HTR-8/SVneo (cell line): ENCODE data around the gene CCSER2.
"Not testable (repeated sequence)": the region's sequence is repeated elsewhere in the genome, so short reads cannot be mapped to it uniquely, and the experiment has no call there.

ENCODE experiments used
- DNase-seq: peaks from one replicate; pipeline ENCODE4 v3.0.0; 2011; ENCODE audit warnings: low spot score, mixed read lengths; ENCODE audit not compliant: insufficient read length
- FAIRE-seq: peaks from 2 replicates; lab custom pipeline; 2011; peaks lifted over from hg19 to GRCh38; lab: Jason Lieb, UNC

CCSER2 gene

DNA sequence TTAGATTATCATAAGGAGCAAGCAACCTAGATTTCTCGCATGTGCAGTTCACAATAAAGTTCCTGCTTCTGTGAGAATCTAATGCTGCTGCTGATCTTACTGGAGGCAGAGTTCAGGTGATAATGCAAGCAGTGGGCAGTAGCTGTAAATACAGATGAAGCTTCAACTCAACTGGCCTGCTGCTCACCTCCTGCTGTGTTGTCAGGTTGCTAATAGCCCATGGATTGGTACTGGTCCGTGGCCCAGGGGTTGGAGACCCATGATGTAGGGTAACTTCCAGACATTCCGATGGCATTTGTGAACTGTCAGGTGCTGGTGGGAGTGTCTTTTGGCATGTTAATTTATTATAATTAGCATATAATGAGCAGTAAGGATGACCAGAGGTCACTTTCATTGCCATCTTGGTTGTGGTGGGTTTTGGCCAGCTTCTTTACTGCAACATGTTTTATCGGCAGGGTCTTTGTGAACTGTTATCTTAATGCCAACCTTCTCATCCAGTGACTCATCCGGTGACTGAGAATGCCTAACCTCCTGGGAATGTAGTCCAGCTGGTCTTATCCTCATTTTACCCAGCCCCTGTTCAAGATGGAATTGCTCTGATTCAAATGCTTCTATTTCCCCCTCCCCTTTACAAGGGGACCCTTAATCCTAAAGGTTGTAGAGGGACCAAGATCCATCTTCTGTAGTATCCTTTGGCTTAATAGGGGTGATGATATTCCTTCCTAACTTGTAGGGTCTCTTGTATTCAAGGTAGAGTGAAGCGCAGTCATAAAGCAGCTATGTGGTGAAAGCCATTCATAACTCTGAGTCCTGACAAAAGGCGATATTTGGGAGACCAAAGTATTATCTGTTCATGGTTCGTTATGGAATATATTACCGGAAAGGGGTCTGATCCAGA, 165.8 kb downstream of the CCSER2 start:
- FAIRE-seq, result peak; percentile 23
- peak; percentile 48 for DNase-seq

DNA sequence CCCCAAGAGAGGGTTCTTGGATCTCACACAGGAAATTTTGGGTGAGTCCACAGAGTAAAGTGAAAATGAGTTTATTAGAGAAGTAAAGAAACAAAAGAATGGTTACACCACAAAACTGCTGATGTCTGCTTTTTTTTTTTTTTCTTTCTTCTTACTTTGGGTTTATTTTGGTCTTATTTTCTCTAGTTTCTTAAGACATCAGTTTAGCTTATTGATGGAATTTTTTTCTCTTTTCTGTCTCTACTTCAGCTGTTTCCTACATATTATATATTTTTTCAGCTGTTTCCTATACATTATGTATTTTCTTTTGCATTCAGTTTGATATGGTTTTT, 166.4 kb downstream of the CCSER2 start:
- DNase-seq, result no peak
- FAIRE-seq, result no peak

DNA sequence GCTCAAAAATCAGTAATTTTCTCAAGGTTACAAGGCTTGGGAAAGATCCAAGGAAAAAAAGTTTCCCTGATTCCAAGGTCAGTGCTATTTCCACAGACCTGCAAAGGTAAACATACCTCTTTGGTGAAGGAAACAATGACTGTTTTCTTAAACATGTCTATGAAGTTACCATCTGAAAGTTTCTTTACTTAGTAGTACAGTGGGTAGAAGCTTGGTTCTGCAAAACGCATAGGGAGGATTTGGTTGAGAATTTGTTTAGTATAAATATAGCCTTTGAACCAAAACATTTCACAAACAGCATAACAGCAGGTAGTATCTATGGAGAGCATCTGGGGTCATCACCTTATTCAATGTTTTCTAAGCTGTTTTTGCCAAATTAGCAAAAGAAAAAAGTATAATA, 169.6 kb downstream of the CCSER2 start:
- FAIRE-seq, result no peak
- no peak for DNase-seq

DNA sequence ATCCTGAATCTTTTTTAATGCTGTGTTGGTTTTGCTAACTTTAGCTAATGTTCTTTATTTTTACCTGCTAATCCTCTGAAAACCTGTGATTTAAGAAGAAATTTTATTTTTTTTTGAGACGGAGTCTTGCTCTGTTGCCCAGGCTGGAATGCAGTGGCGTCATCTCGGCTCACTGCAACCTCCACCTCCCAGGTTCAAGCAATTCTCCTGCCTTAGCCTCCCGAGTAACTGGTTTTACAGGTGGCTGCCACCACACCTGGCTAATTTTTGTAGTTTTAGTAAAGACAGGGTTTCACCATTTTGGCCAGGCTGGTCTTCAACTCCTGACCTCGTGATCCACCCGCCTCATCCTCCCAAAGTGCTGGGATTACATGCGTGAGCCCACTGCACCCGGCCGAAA, 170.7 kb downstream of the CCSER2 start:
- FAIRE-seq, DNase-seq: not testable (repeated sequence)

DNA sequence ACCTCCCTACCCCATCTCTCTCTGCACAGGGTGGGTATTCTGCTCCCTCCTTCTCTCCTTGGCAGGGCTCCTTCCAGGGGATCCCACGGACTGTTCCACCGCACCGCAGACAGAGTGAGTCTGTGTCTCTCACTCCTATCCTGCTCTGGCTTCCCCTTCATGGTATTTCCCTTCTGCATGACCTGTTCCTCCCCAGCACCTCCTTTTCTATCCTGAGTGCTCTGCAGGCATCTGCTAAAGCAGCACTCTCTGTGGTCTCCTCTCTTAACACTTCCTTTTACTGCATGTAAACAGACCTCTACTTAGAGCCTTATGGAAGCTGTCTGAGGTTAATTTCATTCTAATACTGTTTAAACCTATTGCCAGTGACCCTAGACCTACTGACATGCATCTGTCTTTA, 171.5 kb downstream of the CCSER2 start:
- no peak for FAIRE-seq
- no peak for DNase-seq

DNA sequence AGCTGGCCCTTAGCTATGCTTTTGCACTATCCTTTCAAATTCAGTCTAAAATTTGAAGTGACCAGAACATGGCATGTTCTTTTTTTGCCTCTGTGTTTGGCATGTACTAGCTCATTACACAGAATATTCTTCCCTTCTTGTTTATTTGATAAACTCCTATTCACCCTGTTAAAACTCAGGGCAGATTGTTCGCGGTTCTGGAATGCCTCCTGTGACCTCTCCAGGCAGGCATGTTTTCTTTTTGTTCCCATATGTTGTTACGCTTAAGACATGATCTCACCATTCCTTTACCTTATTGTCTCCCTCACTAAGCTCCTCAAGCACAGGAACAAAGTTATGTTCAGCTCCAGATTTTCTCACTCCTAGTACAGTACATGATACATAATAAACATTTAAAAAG, 181.7 kb downstream of the CCSER2 start:
- FAIRE-seq (no peak), DNase-seq (no peak)

DNA sequence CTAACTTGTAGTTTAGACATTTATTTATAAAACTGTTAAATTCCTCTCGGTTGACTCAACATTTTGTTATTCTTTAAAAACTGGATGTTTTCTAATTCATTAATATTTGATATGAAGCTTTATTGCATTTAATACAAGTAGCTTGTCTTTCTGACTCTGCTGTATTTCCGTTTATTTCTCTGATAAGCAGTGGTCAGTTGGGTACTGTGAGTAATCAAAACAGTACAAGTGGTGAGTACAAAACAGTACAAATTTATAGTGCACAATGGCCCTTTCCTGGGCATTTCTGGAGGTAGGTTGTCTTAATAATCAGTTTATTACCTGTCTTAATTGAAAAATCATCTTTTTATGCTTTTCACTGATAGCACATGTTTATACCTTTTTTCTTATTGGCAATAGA, 182.7 kb downstream of the CCSER2 start:
- no peak for FAIRE-seq
- DNase-seq, result no peak

DNA sequence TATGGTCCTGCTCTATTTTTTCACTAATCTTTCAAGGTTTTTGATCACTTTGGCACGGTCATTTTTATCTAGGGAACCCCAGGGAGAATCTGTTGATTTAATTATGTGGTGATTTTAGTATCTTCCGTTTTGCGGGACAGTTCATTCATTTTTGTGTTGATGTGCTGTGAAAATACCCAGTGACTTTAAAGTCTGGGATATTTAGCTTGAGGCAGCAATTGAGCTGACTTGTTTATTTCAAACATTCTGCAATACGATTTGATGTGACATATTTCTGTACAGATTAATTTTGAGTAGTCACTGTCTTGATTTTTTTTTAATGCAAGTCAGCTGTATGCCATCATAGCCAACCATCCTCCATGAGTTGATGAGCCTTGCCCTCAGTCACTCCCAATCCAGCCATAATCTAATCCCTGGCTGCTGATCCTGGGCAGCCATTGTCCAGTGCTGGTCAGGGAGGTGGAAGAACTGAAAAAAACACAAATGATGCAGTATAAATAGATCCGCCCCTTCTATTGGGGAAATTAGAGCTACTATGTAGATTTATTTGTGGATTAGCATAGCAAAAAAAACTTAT, 183.4 kb downstream of the CCSER2 start:
- no peak for FAIRE-seq
- no peak for DNase-seq

DNA sequence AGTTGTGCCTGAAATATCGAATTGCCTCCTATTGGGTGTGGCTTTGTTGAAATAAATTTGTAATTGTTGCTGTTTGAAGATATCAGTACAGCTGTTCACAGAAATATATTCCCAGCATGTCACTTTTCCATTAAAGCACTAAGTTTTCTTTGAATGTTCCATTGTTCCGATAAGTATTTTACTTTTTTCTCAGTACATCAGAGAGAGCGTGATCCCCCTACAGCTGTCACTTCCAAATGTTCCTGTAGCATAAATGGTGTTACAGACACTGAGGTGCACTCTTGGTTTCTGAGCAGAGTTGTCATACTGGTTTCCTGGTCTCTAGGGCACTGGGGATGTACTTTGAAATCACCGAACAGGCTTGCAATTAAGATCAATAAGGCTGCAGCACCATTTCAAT, 189.2 kb downstream of the CCSER2 start:
- DNase-seq, result no peak
- no peak for FAIRE-seq

DNA sequence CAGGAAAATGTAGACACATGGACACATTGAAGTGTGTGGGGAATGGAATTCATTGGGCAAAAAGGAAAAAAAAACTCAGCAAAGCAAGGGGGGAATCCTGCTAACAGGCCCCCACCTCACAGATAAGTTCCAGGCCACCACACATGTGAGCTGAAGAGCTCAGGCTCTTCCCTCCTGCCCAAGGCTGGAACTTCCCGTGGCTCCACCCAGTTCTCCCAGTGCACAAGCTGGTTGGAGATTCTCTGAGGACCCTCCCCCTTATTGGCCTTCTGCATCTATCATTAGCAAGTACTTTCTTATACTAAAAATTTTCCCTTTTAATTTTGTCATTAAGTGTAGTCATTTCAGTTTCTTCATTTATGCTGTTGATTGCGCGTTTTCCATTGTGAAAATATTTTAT, 190.8 kb downstream of the CCSER2 start:
- DNase-seq (no peak), FAIRE-seq (no peak)

DNA sequence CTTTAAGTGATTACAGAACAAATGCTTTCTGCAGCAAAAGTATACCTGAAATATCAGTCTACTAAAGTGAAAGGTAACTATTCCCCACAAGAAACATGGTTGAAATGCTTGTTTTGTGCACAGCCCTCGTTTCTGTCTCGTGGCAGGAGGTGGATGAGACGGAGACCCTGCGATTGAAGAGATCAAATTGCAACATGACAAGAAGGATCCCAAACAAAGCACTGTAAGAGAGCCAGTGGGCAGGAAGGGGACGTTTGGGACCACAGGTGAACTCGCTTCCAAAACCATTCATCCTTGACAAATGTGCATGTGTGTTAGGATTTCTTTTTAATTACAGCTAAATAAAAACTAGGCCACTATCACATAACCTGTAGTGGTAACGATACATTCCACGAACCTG, 192.6 kb downstream of the CCSER2 start:
- no peak for FAIRE-seq
- DNase-seq, result no peak

DNA sequence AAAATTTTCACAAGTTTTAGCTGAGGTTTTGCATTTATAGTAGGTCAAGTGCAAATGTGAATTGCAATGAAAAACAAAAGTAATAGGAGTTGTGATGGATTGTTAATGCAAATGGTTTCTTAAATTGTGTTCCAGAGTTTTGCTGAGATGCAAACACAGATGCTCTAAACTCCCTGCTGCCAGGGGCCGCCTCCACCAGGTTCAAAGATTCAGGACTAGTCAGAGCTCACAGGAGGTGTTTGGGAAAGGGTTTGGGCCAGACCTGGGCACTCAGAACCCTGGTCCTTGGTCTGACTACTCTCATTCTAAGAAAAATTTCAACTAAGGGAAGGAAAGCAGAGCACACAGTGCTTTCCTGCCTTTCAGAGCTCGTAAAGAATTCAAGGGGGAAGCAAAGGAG, 193.1 kb downstream of the CCSER2 start:
- DNase-seq (no peak), FAIRE-seq (no peak)

DNA sequence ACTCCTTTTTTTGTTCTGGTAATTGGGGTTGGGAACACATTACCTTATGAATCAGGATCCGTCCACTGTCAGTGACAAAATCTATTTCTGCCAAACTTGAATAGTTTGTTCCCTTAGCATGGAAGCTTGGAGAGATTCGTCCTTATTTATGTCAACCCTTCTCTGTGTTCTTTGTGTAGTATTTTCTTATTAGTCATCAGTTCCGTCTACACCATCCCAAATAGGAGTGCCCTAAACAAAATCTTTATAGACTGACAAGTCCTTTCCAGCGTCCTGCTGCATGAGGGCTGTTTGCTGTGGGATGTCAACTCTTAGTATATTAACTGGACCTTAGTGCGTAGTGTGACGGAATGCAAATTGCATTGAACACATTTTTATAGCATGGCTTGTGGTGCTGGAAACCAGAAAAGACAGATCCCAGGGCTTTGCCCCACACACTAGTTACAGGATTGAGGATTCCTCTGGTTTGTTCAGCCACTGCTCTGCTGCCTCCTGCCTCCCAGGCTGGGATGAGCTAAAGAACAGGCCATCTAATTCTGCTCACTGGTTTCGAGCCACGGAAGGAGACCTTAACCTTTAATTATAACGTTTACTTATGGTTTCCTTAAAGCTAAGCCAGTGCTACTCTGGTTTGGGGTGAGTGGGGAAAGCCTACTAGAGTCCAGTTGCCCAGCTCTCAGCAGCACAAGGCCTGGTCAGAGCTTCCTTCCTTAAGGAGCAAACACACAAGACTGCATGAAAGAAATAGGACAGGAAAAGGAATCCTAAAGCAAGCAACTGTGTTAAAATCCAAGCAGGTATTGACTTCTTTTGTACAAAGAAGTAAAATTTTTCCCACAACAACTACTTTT, 194.4 kb downstream of the CCSER2 start:
- FAIRE-seq, result no peak

DNA sequence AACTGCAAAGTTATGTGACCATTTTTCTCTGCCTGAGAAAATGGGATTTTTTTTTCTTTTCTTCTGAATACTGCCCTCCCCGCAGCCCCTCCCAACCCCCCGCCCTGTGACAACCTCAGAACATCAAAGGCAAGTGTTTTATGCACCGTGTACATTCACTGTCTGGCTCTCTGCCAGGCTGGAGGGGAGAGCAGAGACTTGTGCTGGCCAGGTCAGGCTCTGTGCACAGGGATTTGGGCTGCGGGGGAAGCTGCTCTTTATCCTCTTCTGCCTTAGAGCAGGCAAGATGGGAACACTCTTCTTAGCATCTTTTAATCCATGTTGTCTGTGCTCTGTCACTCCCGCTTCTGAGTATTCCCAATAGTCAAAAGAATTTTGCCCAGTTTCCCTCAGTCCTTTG, 195.1 kb downstream of the CCSER2 start:
- DNase-seq, result no peak
- no peak for FAIRE-seq

More for the DNA sequence above, 194.4 kb downstream of the CCSER2 start:
- no peak for DNase-seq

DNA sequence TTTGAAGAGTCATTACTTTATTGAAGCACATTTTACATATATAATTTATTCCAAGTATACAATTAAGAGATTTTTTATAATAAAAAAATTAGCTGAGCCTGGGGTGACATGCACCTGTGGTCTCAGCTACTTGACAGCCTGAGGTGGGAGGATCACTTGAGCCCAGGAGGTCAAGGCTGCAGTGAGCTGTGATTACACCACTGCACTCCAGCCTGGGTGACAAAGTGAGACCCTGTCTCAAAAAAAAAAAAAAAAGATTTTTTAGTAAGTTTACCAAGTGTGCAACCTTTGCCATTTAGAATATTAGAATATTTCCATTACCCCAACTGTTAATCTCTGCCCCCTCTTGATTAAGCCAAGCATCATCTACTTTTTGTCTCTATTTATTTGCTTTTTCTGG, 196.0 kb downstream of the CCSER2 start:
- DNase-seq (no peak), FAIRE-seq (no peak)

DNA sequence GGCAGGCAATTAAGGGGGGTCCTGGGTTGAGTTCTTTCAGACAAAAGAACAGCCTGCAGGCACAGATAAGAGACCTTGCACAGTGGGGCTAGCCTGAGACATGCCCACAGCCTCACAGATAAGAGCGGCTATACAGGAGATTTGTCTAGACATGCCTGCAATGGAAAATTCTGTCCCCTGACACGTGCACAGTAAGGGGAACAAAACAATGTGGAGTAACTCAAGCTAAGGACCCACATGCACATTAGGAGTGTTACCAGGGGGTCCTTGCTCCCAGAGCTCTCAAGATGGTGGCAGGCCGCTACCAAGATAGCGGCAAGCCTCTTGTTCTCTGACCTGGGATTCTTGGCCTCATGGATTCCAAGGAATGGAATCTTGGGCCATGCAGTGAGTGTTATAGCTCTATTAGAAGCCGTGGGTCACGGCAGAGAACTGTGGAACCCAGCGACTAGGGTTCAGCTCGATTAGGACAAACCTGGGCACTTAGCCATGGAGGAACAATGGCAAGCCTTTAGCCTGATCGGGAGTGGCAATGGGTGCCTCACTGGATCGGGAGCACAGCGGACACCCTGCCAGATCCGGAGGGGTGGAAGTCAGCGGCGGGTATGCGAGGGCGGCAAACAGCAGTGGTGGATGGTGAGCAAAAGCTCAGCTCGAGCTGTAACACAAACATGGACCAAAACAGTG, 196.9 kb downstream of the CCSER2 start:
- FAIRE-seq, result no peak

DNA sequence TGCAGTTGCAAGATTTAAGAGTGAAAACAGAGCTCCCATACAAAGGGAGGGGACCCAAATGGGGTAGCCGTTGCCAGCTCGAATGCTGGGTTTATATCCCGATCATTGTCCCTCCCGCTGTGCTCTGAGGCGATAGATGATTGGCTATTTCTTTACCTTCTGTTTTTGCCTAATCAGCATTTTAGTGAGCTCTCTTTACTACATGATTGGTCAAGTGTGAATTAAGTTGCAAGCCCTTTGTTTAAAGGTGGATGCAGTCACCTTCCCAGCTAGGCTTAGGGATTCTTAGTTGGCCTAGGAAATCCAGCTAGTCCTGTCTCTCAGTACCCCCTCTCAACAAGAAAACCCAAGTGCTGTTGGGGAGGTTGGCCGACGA, 197.4 kb downstream of the CCSER2 start:
- DNase-seq, FAIRE-seq: not testable (repeated sequence)

More for the DNA sequence above, 196.9 kb downstream of the CCSER2 start:
- no peak for DNase-seq

DNA sequence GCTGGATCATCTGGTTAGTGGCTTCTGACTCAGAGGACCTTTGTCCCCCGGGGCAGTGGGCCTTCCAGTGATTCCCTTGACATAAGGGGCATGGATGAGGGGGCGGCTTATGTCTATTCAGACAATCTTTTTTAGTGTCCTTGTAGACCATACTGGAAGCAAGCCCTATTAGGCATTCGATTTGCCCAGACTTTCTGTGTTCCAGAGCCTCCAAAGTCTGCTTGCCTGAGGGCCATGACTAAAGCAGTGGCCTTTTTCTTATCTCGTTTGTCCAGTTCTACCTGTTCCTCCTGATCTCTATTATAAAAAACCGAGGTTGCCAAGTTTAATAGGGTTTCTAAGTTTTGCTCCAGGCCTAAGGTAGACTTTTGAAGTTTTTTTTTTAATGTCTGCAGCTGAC, 199.0 kb downstream of the CCSER2 start:
- not testable (repeated sequence) for FAIRE-seq, DNase-seq

DNA sequence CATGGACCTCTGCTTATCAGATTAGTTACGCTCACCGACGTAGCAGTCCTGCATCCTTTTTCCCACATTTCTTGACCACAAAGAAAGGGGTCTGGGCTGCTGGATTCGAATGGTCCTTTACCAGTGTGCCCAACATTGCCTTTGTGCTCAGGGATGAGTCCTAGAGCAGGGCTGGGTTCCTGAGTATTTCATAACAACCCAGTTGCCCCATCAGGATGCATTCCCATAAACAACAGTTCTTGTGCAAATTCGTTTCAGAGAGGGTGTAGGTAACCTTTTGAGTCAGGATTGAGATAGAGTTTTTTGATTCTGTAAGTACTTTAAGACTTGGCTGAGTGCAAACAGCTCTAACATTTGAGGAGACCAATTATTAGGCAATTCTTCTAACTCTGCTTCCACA, 200.1 kb downstream of the CCSER2 start:
- not testable (repeated sequence) for FAIRE-seq, DNase-seq

DNA sequence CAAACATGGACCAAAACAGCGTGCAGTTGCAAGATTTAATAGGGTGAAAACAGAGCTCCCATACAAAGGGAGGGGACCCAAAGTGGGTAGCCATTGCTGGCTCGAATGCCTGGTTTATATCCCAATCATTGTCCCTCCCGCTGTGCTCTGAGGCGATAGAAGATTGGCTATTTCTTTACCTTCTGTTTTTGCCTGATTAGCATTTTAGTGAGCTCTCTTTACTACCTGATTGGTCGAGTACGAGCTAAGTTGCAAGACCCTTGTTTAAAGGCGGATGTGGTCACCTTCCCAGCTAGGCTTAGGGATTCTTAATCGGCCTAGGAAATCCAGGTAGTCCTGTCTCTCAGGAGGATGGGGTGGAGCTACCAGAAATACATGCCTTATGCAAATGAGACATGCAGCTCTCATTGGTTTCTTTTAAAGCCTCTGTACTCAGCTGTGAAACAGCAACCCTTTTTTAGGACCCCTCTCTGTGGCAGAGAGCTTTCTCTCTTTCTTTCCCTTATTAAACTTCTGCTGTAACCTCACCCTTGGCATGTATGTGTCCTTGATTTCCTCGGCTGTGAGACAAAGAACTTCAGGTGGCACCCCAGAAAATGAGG, 202.4 kb downstream of the CCSER2 start:
- FAIRE-seq (no peak), DNase-seq (no peak)
